H1 (cell line): Measurements from ENCODE around the gene LDLRAD4. TPM values are rescaled to one million over a fixed set of nuclear protein-coding genes. Genes with fewer than 3 reads are reported as not detected.

Experiments used
- ASH2L ChIP-seq: fragments of 200-600, 300-600 bp; sonication (generic); IDR thresholded peaks from one replicate; pipeline ENCODE4 v1.7.1; 2017; ENCODE audit warnings: low read length
- polyA plus RNA-seq, 7 experiments: library from polyadenylated mRNA; depleted of rRNA in 3 of 7; stranded (reverse) in 5 of 7; unstranded in 2 of 7; fragments of >200 nt in 5 of 7; fragments of 200-250 nt in 2 of 7; gene quantifications; 1 replicate in 5 of 7; 2 replicates in 1 of 7; 4 replicates in 1 of 7; pipeline versions ENCODE4 v1.2.1 to v1.2.3, GENCODE V29; 2011 to 2013; ENCODE audit warnings: missing spikeins in 2 of 7, mixed read lengths in 2 of 7
- total RNA-seq: library from RNA; stranded (reverse); fragmentation: NEBNext Ultra II Directional; extraction: Animal tissue kit (Norgen Biotek cat#: 25700); gene quantifications from 2 replicates; pipeline ENCODE4 v1.2.1, GENCODE V29; 2021

LDLRAD4 gene
- total and polyA plus RNA-seq, 2 of the 8 experiments (the other 6 are each of a cell fraction or from before 2014, with no cell fraction given) = 0.77 to 1.4 TPM

DNA sequence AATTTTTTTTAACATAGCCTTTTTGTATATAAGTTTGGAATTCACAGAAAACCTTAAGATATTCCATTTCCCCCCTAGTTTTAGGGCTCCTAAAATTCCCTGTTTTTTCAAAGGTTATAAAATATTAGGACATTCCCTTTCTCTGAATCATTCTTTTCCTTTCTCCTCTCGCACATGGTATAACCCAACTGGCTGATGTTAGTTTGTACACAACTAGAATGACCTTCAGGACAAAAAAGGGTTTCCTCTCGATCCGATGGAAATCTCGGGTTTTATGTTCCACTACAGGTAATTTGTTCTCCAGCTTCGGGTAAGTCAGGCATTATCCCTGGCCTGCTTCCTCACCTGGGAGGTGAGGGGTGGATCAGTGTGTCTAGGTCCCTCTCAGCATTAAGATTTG is 215.1 kb downstream of the LDLRAD4 start (continued):
- no peak for TF ChIP-seq ASH2L
